Measurements from ENCODE around the gene FSHR.

The FSHR gene

GRCh38 chr2:49154140-49154539 is at the start of gene FSHR:
TSS of gene FSHR (minus strand) at chr2:49154515. CDS start at chr2:49154417, 98 bp downstream.
- DNase-seq (ENCODE audit: low spot score): no peak

DNA sequence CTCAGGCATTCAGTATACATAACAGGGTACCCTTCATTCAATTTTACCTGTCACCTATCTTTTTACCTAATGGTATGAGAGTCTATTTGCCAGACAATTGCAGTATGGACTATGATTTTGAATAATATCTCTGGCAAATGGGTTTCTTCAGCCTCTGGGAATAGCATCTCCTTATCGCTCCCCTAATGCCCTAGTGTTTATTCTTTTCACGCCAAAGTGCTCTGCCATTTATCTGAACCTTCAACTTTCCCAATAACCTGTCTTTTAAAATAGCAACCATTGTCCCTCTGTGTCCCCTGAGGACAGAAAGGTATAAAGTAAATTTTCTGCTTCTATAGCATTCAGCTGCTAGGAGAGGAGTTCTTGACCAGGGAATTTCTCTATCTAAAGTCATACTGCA is 45.0 kb upstream of the FSHR start:
- DNase-seq (ENCODE audit: low spot score): no peak

DNA sequence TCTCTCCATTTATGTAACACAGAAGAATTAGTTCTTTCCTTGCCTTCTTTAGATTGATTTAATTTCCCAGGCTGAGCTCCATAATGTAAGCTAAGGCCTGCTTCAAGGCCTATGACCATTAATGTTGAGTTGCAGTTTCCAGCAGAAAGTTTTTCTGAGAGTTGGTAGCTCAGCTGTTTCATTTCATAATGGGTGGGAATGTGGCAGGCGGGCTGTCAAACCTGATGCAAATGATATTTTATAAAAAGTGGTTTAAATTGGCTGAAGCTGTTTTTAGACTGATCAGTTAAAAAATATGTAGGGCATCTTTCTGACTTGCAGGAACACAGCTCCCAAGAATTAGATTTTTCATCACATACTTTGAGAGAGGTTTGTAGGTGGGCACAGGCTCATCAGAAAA is 40.4 kb upstream of the FSHR start:
- no peak for DNase-seq (ENCODE audit: low spot score)

- DNase-seq (ENCODE audit: low spot score): no peak
Measured at GRCh38 chr2:49192036-49192435, 37.7 kb upstream of the FSHR start.

DNA sequence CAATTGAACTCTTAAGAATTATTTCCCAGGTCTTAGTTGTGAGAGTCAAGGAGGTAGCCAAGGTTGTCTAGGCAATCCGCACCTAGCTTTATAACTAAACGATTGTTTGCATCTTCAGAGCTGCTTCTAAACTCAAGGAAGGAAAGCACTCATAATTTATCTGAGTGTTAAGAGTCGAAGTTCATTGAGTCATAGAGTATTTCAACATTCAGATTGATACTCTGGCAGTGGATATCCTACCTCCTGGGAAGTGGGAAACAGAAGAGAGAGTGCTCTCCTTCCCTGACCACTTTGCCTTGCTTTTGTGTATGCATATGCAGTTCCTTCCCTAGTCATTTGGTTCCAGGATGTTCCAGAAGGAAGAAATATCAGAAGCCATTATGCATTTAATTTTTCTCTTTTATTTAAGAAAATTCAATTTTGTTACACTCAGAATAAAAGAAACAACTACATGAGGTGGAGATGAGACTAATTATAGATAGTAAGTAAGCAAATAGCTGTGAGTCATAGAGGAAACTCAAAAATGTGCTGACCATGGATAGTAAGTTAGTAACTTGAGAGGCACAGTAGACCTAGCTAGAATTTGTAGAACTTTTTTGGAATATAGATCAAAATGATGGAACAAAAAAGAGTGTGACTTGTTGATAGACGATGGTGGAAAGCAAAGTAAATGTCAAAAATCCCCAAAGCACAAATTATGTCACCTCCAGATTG is 35.4 kb upstream of the FSHR start:
- no peak for DNase-seq (ENCODE audit: low spot score)

DNA sequence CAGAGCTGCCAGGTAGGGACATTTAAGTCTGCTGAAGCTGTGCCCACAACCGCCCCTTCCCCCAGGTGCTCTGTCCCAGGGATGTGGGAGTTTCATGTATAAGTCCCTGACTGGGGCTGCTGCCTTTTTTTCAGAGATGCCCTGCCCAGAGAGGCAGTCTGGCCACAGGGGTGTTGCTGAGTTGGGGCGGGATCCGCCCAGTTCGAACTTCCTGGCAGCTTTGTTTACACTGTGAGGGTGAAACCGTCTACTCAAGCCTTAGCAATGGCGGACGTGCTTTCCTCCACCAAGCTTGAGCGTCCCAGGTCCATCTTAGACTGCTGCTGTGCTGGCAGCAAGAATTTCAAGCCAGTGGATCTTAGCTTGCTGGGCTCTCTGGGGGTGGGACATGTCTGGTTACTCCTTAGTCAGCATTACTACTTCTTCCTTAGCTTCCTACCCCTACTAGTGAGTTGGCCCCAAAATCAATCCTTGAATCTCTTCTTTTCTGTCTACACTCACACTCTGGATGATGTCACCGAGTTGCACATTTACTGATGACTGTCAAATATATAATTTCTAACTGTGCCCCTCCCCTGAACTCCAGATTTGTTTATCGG is 31.8 kb upstream of the FSHR start:
- no peak for DNase-seq (ENCODE audit: low spot score)

- DNase-seq (ENCODE audit: low spot score): no peak
Measured at GRCh38 chr2:49178656-49179055, 24.3 kb upstream of the FSHR start.

GRCh38 chr2:49177194-49177593 is 22.9 kb upstream of the FSHR start:
- no peak for DNase-seq (ENCODE audit: low spot score)

GRCh38 chr2:49175831-49176230 is 21.5 kb upstream of the FSHR start:
- DNase-seq (ENCODE audit: low spot score): no peak

DNA sequence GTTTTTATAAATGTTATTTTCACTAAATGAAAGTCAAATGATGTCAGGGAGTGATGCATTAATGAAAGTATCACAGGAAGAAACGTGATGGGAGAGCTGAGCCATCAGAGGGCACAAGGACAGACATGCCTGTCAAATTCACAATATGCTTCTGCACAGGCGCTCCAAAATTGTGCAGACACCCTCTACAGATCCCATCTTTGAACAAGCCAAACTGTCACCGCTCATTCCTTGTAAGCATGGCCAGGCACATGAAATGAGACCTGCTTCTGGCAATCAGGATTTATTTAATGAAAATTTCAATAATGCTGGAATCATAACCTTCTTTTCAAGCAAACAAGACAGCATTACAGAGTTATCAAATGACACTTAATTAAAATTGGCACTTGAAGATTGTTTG is 20.4 kb upstream of the FSHR start:
- no peak for DNase-seq (ENCODE audit: low spot score)

- no peak for DNase-seq (ENCODE audit: low spot score)
Measured at GRCh38 chr2:49167131-49167530, 12.8 kb upstream of the FSHR start.

- DNase-seq (ENCODE audit: low spot score): no peak
Measured at GRCh38 chr2:49165662-49166061, 11.3 kb upstream of the FSHR start.

DNA sequence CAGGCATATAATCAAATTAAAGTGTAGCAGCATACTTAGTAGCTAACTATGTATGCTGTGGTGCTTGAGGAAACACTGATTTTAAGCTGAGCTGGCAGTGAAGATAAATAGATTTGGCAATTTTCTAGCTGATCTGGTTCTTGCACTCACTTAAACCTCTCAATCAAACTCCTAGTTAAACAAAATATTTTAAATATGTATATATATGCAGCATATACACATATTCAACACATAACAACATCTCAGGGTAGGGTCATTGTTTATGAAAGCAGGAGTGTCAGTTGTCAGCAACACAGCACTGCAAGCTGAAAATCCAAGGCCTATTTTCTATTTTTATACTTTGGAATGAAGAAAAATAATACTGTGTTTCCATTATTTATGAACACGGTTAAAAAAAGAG is 10.4 kb upstream of the FSHR start:
- no peak for DNase-seq (ENCODE audit: low spot score)

- DNase-seq (ENCODE audit: low spot score): no peak
Measured at GRCh38 chr2:49162151-49162550, 7.8 kb upstream of the FSHR start.

- no peak for DNase-seq (ENCODE audit: low spot score)
Measured at GRCh38 chr2:49154891-49155290, 576 bp upstream of the FSHR start.

DNA sequence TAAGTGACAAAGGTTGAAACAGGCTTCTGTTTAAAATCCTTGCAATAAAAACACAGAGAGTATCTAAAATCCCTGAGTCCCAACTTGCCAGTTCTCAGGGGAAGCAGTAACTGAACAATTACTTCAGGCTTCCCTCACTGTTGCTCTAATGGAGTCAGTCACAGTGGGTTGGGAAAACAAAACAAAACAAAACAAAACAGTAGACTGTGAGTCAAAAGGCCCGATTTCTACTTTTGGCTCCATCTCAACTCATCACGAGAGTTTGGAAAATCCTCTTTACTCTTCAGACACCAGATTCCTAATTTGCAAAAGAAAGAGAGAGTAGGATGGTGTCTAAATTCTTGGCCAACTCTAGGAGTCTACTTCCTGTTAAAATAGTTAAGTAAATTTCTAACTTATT is 1.1 kb downstream of the FSHR start:
- DNase-seq (ENCODE audit: low spot score): no peak

GRCh38 chr2:49152824-49153223 is 1.5 kb downstream of the FSHR start:
- no peak for DNase-seq (ENCODE audit: low spot score)

- no peak for DNase-seq (ENCODE audit: low spot score)
Measured at GRCh38 chr2:49146401-49146800, 7.9 kb downstream of the FSHR start.

DNA sequence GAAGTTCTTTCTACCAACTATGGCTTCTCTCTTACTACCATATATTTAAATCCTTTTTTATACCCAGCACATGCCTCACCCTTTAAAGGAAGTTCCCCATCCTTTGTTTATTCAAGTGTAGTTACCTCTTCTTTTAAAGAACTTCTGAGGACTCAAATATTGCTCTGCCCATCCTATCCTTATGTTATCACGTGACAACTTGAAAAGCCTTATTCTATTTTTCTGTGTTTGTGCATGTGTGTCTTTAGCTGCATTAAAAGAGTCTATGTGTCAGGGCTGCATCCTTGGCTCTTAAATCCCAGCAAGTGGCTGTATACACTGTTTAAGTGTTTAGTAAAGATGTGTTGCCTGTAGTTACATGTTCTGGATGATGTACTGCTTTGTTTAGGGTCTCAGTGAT is 22.5 kb downstream of the FSHR start:
- no peak for DNase-seq (ENCODE audit: low spot score)

DNA sequence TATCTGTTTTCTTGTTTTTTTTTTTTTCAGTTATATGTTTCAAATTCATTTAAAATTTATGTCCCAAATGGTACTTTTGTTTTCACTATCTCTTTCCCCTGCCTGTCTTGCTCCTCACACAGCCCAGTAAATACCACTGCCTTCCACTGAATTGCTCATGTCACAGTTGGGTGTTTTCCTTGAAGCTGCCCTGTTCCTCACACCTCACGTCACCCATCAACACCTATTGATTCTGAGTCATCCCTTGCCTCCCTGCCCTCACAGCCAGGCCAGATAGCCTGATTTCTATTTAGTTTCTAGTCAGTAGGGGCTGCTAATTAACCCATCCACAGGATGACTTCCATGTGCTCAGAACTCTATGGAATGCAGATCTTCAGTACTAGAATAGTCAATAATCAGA is 25.3 kb downstream of the FSHR start:
- DNase-seq (ENCODE audit: low spot score): no peak

GRCh38 chr2:49123600-49123999 is 30.7 kb downstream of the FSHR start:
- no peak for DNase-seq (ENCODE audit: low spot score)

GRCh38 chr2:49122107-49122506 is 32.2 kb downstream of the FSHR start:
- no peak for DNase-seq (ENCODE audit: low spot score)

DNA sequence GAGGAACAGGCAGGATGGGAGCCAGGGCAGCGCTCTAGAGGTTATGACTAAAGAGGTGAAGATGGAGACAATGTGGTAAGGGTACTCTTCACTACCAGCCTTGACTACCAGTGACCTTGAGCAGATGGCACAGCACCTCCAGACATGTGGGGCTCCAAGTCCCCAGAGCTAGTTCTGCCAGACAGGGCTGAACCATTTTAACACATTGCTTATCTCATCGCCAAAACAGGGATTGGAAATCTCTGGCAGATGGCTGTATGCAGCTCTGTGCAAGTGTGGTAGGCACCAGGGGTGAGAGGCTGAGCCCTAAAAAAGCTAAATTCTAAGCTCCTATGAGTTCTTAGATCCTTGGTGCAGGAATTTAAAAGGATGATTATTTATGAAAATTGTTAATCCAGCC is 41.3 kb downstream of the FSHR start:
- DNase-seq (ENCODE audit: low spot score): no peak

DNA sequence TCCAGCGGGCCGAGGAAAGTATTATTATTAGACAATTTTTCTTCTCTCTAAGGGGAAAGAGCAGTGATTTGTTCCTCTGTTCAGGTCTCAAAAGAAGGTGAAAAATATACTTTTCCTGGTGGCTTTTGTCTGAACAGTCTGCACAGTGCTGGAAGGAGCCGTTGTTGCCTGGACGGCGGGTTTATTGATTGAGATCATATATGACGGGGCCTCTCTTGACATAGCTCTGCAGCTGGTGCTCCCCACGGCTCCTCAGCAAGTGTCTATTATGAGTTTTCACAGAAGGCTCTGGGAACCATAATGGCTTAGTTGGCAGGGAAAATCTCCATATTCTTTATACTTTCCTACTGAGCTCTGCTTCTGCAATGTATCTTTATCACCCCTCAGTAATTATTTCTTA is 42.9 kb downstream of the FSHR start:
- no peak for DNase-seq (ENCODE audit: low spot score)
